RWPE1 (cell line): Measurements from ENCODE around the gene SAPCD1.

Experiments
- CTCF ChIA-PET: fragments of 350-600 bp; sonication (Branson Sonifier 250); formaldehyde crosslinking; extraction: SDS; loops from one replicate; lab custom pipeline; 2021; lab: Yijun Ruan, JAX
- POLR2A ChIA-PET: fragments of 400-600 bp; formaldehyde crosslinking; extraction: SDS; loops from one replicate; lab custom pipeline; 2020; ENCODE audit warnings: antibody characterized with exemption; ENCODE audit not compliant: low non-redundant PET; lab: Yijun Ruan, JAX
- DNase-seq: peaks from one replicate; pipeline ENCODE4 v3.0.0; 2012; ENCODE audit warnings: low spot score
- H3K27ac ChIP-seq: fragments of 450-650 bp; 2 replicates; pipeline ENCODE4 v1.5.1; 2017
- TF ChIP-seq, protein P1 (sequence below): fragments of 450-650 bp; conservative IDR thresholded peaks from 2 replicates; pipeline ENCODE4 v1.5.1; 2017; ENCODE audit warnings: low read depth, mild to moderate bottlenecking

The SAPCD1 gene

GRCh38 chr6:31749301-31750036 lies 13.0 kb upstream of the SAPCD1 start:
- CTCF ChIA-PET = interaction anchor here (1.1 kb wide), 1 partner anchor 57 kb away, joined by 3 read pairs; no protein-coding TSS in a partner anchor
- POLR2A ChIA-PET = no interaction called here

DNA sequence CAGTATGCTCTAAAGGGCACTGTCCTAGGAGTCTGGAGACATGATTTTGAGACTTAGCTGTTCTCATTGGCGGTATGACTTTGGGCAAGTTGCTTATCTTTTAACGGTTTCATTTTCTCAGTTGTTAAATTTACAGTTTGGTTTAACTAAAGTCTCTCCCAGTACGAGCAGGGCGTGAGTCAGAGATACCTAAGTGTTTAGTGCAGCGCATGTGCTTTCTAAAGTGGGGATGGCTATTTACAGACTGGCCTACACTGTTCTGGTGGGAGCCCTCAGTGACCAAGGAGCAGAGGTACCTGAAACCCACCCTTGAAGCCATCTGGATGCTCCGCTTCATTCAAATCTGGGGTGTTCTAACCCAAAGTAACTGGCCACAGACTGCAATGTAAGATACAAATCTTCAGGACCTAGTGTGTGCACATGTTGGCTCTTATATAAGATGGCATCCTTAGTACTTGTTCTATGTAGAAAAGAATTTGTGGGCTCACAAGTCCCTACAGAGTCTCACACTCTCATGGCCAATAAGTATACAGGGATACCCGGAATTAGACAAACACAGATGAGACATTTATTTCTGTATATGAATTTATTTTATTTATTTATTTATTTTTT lies 11.9 kb upstream of the SAPCD1 start:
- TF ChIP-seq, protein P1, sequence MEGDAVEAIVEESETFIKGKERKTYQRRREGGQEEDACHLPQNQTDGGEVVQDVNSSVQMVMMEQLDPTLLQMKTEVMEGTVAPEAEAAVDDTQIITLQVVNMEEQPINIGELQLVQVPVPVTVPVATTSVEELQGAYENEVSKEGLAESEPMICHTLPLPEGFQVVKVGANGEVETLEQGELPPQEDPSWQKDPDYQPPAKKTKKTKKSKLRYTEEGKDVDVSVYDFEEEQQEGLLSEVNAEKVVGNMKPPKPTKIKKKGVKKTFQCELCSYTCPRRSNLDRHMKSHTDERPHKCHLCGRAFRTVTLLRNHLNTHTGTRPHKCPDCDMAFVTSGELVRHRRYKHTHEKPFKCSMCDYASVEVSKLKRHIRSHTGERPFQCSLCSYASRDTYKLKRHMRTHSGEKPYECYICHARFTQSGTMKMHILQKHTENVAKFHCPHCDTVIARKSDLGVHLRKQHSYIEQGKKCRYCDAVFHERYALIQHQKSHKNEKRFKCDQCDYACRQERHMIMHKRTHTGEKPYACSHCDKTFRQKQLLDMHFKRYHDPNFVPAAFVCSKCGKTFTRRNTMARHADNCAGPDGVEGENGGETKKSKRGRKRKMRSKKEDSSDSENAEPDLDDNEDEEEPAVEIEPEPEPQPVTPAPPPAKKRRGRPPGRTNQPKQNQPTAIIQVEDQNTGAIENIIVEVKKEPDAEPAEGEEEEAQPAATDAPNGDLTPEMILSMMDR = no peak
- no peak overlapping the region for H3K27ac ChIP-seq
- no peak for DNase-seq
- POLR2A ChIA-PET = no interaction called here
- CTCF ChIA-PET = interaction anchor here (1.1 kb wide), 1 partner anchor 58 kb away, joined by 3 read pairs; no protein-coding TSS in a partner anchor

More at GRCh38 chr6:31749301-31750036, 13.0 kb upstream of the SAPCD1 start:
- TF ChIP-seq, protein P1 = no peak
- DNase-seq = no peak
- peak overlapping the region; percentile 11; the same call in 1 of the 2 replicates for H3K27ac ChIP-seq

DNA sequence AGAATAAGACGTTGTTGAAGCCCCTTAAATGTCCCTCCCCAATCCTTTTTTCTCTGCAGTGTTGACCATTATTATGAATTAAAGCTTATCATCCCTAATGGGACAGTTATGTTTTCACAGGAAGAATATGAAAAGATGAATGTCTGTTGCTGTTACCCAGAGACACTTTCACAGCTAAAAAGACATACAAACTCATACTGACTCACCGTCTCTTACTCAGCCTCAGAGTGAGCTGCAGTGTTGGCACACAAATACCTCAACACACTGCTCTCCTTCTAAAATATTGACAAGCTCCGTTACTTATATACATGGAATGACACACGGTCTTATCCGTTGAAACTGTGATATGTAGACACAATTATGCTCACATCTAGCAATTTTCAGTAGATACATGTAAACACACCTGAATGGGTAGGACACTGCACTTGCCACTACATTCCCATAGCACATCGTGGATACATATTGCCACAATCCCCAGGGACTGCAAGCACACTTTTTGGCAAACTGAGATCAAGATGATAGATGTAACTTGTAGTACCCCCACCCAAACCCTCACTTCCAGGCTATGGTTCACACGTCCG lies 9.6 kb upstream of the SAPCD1 start:
- TF ChIP-seq, protein P1 = no peak
- DNase-seq = peak; percentile 44
- CTCF ChIA-PET = interaction anchor here (0.6 to 1.1 kb wide), 3 partner anchors 14 to 43 kb away, joined by 3 to 4 read pairs (median 4); partner anchors contain the start of gene VARS1
- peak overlapping the region; percentile 51 for H3K27ac ChIP-seq
- POLR2A ChIA-PET = interaction anchor here (0.9 to 1.1 kb wide), 2 partner anchors 14 to 50 kb away, joined by 3 read pairs; partner anchors contain the start of gene ABHD16A

- TF ChIP-seq, protein P1 = no peak
- CTCF ChIA-PET = interaction anchor here (0.7 to 2.3 kb wide), 2 partner anchors 11 to 68 kb away, joined by 4 to 11 read pairs; no protein-coding TSS in a partner anchor
- POLR2A ChIA-PET = no interaction called here
- H3K27ac ChIP-seq = no peak overlapping the region
- DNase-seq = no peak
These were observed 4.2 kb upstream of the SAPCD1 start for GRCh38 chr6:31758281-31758680.

DNA sequence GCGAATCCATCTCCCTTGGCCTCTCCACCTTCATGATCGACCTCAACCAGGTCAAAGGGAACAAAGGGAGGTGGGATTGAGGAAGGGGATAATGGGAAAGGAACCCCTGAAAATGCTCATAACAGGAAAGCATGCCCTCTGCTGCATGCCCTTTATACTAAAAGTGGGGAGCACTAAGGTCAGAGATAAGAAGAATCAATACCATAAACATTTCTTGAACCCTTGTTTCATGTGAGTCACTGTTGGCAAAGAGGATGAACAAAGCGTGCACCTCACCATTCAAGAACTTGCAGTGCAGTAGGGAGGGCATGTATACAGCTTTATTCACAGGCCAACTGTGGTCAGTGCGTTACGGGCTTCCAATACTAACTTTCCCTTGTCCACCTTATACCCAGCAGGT lies 1.7 kb upstream of the SAPCD1 start:
- H3K27ac ChIP-seq = no peak overlapping the region
- no peak for DNase-seq
- POLR2A ChIA-PET = no interaction called here
- CTCF ChIA-PET = interaction anchor here (0.5 kb wide), 1 partner anchor 11 kb away, joined by 3 read pairs; no protein-coding TSS in a partner anchor
- TF ChIP-seq, protein P1 = no peak

DNA sequence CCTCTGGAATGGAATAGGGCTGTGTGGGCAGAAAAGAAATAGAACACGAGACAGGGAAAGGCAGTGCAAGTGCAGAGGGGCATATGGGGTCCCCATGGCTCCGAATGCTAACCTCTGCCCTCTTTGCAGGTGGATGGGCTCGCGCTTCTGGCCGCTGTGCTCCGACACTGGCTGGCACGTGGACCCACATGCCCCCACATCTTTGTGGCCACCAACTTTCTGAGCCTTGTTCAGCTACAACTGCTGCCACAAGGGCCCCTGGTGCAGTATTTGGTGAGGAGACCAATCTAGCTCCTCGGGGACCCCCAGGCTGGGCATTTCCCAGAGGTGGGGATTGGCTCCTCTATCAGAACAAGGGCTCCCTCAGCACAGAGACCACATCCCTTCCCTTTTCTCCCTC lies 1.1 kb upstream of the SAPCD1 start:
- ChIA-PET CTCF (no interaction called here), POLR2A (no interaction called here)
- DNase-seq = no peak
- H3K27ac ChIP-seq = no peak overlapping the region
- TF ChIP-seq, protein P1 = no peak
